Cardiac muscle cell (in vitro differentiated cells and primary cell): ENCODE results near the gene YY2. TPM values are rescaled to one million over a fixed set of nuclear protein-coding genes. Genes with fewer than 3 reads are reported as not detected.
A peak's percentile ranks its signal among the peaks of the same experiment; 100 is the strongest.
"Not testable (repeated sequence)": the region's sequence is repeated elsewhere in the genome, so short reads cannot be mapped to it uniquely, and the experiment has no call there.

Source experiments
- DNase-seq, 2 donors: peaks; one replicate each; pipeline versions ENCODE4 v3.0.0 to v3.0.0-alpha.2; 2010 to 2017; ENCODE audit warnings: low read depth in 1 of 2, low spot score in 1 of 2
- H3K27ac ChIP-seq: fragments of 200-600 bp; sonication (generic); 2 replicates; pipeline ENCODE4 v1.5.1; 2016
- H3K27me3 ChIP-seq: fragments of 200-600 bp; sonication (generic); 2 replicates; pipeline ENCODE4 v1.6.0; 2016; ENCODE audit warnings: control low read depth
- H3K36me3 ChIP-seq: fragments of 200-600 bp; sonication (generic); 2 replicates; pipeline ENCODE4 v1.5.1; 2016; ENCODE audit warnings: control low read depth
- H3K4me1 ChIP-seq: fragments of 200-600 bp; sonication (generic); 2 replicates; pipeline ENCODE4 v1.8.1; 2017; ENCODE audit warnings: low read depth, mild to moderate bottlenecking, mixed run types
- H3K4me3 ChIP-seq: fragments of 200-600 bp; sonication (generic); 2 replicates; pipeline ENCODE4 v1.5.1; 2016; ENCODE audit warnings: mild to moderate bottlenecking
- H3K9me3 ChIP-seq: fragments of 200-600 bp; sonication (generic); 2 replicates; pipeline ENCODE4 v1.5.1; 2017; ENCODE audit warnings: low read depth, mild to moderate bottlenecking, control low read depth
- CTCF ChIP-seq: IDR thresholded peaks from 2 replicates; pipeline ENCODE4 v1.5.1; 2012; ENCODE audit warnings: low read depth, mild to moderate bottlenecking, low read length
- polyA plus RNA-seq: library from polyadenylated mRNA; unstranded; fragments of >200 nt; fragmentation: Nextera tagmentation; extraction: Ambion mirVana; gene quantifications from 2 replicates; pipeline ENCODE4 v1.2.1, GENCODE V29; 2016
- total RNA-seq: library from RNA; depleted of rRNA; stranded (reverse); fragments of >200 nt; gene quantifications from 2 replicates; pipeline ENCODE4 v1.2.3, GENCODE V29; 2016

YY2 gene
- total and polyA plus RNA-seq, 2 experiments from 2014 or later = 1.1 to 1.5 TPM

- no peak overlapping the region for H3K27ac ChIP-seq
- no peak for DNase-seq
- H3K4me1 ChIP-seq = no peaks in the 10 kb centered on the region
- no peaks in the 10 kb centered on the region for H3K27me3 ChIP-seq
- H3K36me3 ChIP-seq = no peaks in the 10 kb centered on the region
- H3K4me3 ChIP-seq = no peak overlapping the region
- TF ChIP-seq CTCF = no peak
- H3K9me3 ChIP-seq = no peaks in the 10 kb centered on the region
Observed at GRCh38 chrX:21816136-21816535, 39.7 kb upstream of the YY2 start.

- not testable (repeated sequence) for H3K27ac ChIP-seq, H3K27me3 ChIP-seq, H3K4me1 ChIP-seq, DNase-seq, H3K9me3 ChIP-seq, H3K36me3 ChIP-seq, H3K4me3 ChIP-seq
Observed at GRCh38 chrX:21820170-21820569, 35.6 kb upstream of the YY2 start.

GRCh38 chrX:21821875-21822274, 33.9 kb upstream of the YY2 start:
- Histone ChIP-seq H3K27me3 (no peaks in the 10 kb centered on the region), H3K9me3 (no peaks in the 10 kb centered on the region), H3K36me3 (no peaks in the 10 kb centered on the region), H3K27ac (peak overlapping the region; percentile 48), H3K4me1 (peaks cover 5% of the 10 kb centered on the region), H3K4me3 (no peak overlapping the region)
- DNase-seq = peak in 1 of 2 donors; percentile 29
- TF ChIP-seq CTCF = no peak

- Histone ChIP-seq H3K4me1 (no peaks in the 10 kb centered on the region), H3K4me3 (no peak overlapping the region)
- no peak for TF ChIP-seq CTCF
Observed at GRCh38 chrX:21831496-21831895, 24.3 kb upstream of the YY2 start.

GRCh38 chrX:21837056-21837455, 18.7 kb upstream of the YY2 start:
- H3K27ac ChIP-seq = no peak overlapping the region
- H3K4me3 ChIP-seq = no peak overlapping the region
- TF ChIP-seq CTCF = no peak
- H3K4me1 ChIP-seq = no peaks in the 10 kb centered on the region
- H3K9me3 ChIP-seq = no peaks in the 10 kb centered on the region
- peak in 1 of 2 donors; percentile 6 for DNase-seq
- H3K36me3 ChIP-seq = no peaks in the 10 kb centered on the region
- no peaks in the 10 kb centered on the region for H3K27me3 ChIP-seq

More at GRCh38 chrX:21831496-21831895, 24.3 kb upstream of the YY2 start:
- Histone ChIP-seq H3K27ac (no peak overlapping the region), H3K9me3 (no peaks in the 10 kb centered on the region), H3K27me3 (no peaks in the 10 kb centered on the region), H3K36me3 (no peaks in the 10 kb centered on the region)
- DNase-seq = no peak

GRCh38 chrX:21838937-21839333, 16.9 kb upstream of the YY2 start:
- Histone ChIP-seq H3K27me3 (no peaks in the 10 kb centered on the region), H3K36me3 (no peaks in the 10 kb centered on the region), H3K9me3 (no peaks in the 10 kb centered on the region), H3K27ac (peak overlapping the region; percentile 34), H3K4me3 (peak overlapping the region; percentile 49), H3K4me1 (no peaks in the 10 kb centered on the region)
- no peak for TF ChIP-seq CTCF
- peak in 1 of 2 donors; percentile 48 for DNase-seq
